RWPE1 (cell line): ENCODE data around the gene VWA5B2.

ENCODE experiments used
- CTCF ChIA-PET: fragments of 350-600 bp; sonication (Branson Sonifier 250); formaldehyde crosslinking; extraction: SDS; loops from one replicate; lab custom pipeline; 2021; lab: Yijun Ruan, JAX
- POLR2A ChIA-PET: fragments of 400-600 bp; formaldehyde crosslinking; extraction: SDS; loops from one replicate; lab custom pipeline; 2020; ENCODE audit warnings: antibody characterized with exemption; ENCODE audit not compliant: low non-redundant PET; lab: Yijun Ruan, JAX
- DNase-seq: peaks from one replicate; pipeline ENCODE4 v3.0.0; 2012; ENCODE audit warnings: low spot score
- H3K27ac ChIP-seq: fragments of 450-650 bp; 2 replicates; pipeline ENCODE4 v1.5.1; 2017
- CTCF ChIP-seq: fragments of 450-650 bp; conservative IDR thresholded peaks from 2 replicates; pipeline ENCODE4 v1.5.1; 2017; ENCODE audit warnings: low read depth, mild to moderate bottlenecking

The VWA5B2 gene

GRCh38 chr3:184241447-184242296 lies 12.3 kb downstream of the VWA5B2 start:
- CTCF ChIA-PET = interaction anchor here (0.6 to 4.6 kb wide), 16 partner anchors 8 to 350 kb away, joined by 3 to 40 read pairs (median 3); partner anchors contain the start of genes ABCC5, CAMK2N2, EEF1AKMT4 and EIF2B5

GRCh38 chr3:184242297-184242685 lies 12.9 kb downstream of the VWA5B2 start:
- H3K27ac ChIP-seq = peak overlapping the region; percentile 47

More at GRCh38 chr3:184241447-184242296, 12.3 kb downstream of the VWA5B2 start:
- TF ChIP-seq CTCF = peak; percentile 61
- peak overlapping the region; percentile 47 for H3K27ac ChIP-seq
- peak; percentile 70 for DNase-seq
- POLR2A ChIA-PET = interaction anchor here (0.6 kb wide), 1 partner anchor 346 kb away, joined by 3 read pairs; no protein-coding TSS in a partner anchor

GRCh38 chr3:184248454-184249411 lies 19.3 kb downstream of the VWA5B2 start, which contains the start of gene ALG3:
Gene ALG3 (minus strand): TSS chr3:184248962. CDS start chr3:184248940, 22 bp downstream.
- no peak for TF ChIP-seq CTCF
- ChIA-PET CTCF (interaction anchor here (1.4 kb wide), 1 partner anchor 12 kb away, joined by 11 read pairs; no protein-coding TSS in a partner anchor), POLR2A (no interaction called here)
- H3K27ac ChIP-seq = peak within 1 kb of the TSS; percentile 95
- DNase-seq = peak; percentile 74

More at GRCh38 chr3:184242297-184242685, 12.9 kb downstream of the VWA5B2 start:
- ChIA-PET POLR2A (interaction anchor here (0.6 to 0.7 kb wide), 2 partner anchors 17 to 347 kb away, joined by 3 read pairs; no protein-coding TSS in a partner anchor), CTCF (interaction anchor here (0.6 to 4.6 kb wide), 7 partner anchors 14 to 346 kb away, joined by 3 to 40 read pairs (median 4); partner anchors contain the start of gene VWA5B2)
- no peak for TF ChIP-seq CTCF
- DNase-seq = no peak

- peak; percentile 48 for TF ChIP-seq CTCF
- H3K27ac ChIP-seq = peak within 1 kb of the TSS; percentile 95
- POLR2A ChIA-PET = no interaction called here
- DNase-seq = peak; percentile 95
- CTCF ChIA-PET = interaction anchor here (0.6 to 1.4 kb wide), 20 partner anchors 9 to 354 kb away, joined by 3 to 11 read pairs (median 4); no protein-coding TSS in a partner anchor
Measured at GRCh38 chr3:184249412-184250166, 20.2 kb downstream of the VWA5B2 start, which contains the start of gene EEF1AKMT4. Gene EEF1AKMT4 (plus strand): TSS chr3:184249672. CDS start chr3:184249695, 23 bp downstream.

GRCh38 chr3:184250167-184250828 lies 20.9 kb downstream of the VWA5B2 start:
- peak; percentile 87 for DNase-seq
- H3K27ac ChIP-seq = peak overlapping the region; percentile 95
- CTCF ChIA-PET = interaction anchor here (0.6 to 1.4 kb wide), 19 partner anchors 8 to 355 kb away, joined by 3 to 11 read pairs (median 4); no protein-coding TSS in a partner anchor
- peak; percentile 89 for TF ChIP-seq CTCF
- POLR2A ChIA-PET = no interaction called here
